Prostate gland (tissue), 2 donors: ENCODE data around the gene RBM20.

Source experiments
- POLR2A ChIP-seq: fragments of 450-650 bp; IDR thresholded peaks from one replicate; pipeline ENCODE4 v1.6.1; 2016; ENCODE audit warnings: antibody characterized with exemption, mild to moderate bottlenecking
- TF ChIP-seq, protein P1 (sequence below), 4 experiments: fragments of 200-600 bp in 2 of 4; fragments of 450-650 bp in 2 of 4; sonication (generic) in 2 of 4; IDR thresholded peaks; 1 replicate in 3 of 4; 2 replicates in 1 of 4; pipeline ENCODE4 v1.5.1; 2016 to 2019; ENCODE audit warnings: antibody characterized with exemption in 4 of 4, mild to moderate bottlenecking in 2 of 4, moderate library complexity in 2 of 4

- TF ChIP-seq, protein P1, sequence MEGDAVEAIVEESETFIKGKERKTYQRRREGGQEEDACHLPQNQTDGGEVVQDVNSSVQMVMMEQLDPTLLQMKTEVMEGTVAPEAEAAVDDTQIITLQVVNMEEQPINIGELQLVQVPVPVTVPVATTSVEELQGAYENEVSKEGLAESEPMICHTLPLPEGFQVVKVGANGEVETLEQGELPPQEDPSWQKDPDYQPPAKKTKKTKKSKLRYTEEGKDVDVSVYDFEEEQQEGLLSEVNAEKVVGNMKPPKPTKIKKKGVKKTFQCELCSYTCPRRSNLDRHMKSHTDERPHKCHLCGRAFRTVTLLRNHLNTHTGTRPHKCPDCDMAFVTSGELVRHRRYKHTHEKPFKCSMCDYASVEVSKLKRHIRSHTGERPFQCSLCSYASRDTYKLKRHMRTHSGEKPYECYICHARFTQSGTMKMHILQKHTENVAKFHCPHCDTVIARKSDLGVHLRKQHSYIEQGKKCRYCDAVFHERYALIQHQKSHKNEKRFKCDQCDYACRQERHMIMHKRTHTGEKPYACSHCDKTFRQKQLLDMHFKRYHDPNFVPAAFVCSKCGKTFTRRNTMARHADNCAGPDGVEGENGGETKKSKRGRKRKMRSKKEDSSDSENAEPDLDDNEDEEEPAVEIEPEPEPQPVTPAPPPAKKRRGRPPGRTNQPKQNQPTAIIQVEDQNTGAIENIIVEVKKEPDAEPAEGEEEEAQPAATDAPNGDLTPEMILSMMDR (IDR thresholded peaks at IDR 0.05) = no peak
- TF ChIP-seq POLR2A = no peak
Observed at GRCh38 chr10:110786172-110786571, 142.0 kb downstream of the RBM20 start.
